ENCODE data around the gene KCNIP1.

The KCNIP1 gene

GRCh38 chr5:170716396-170716795 lies 212.6 kb downstream of the KCNIP1 start:
- no peak for DNase-seq (ENCODE audit: low read depth, low spot score)
- no peak overlapping the region for H3K4me3 ChIP-seq (ENCODE audit: low read length)

- no peak overlapping the region for H3K4me3 ChIP-seq (ENCODE audit: low read length)
- no peak for DNase-seq (ENCODE audit: low read depth, low spot score)
Measured at GRCh38 chr5:170719551-170719950, 215.7 kb downstream of the KCNIP1 start.

- H3K4me3 ChIP-seq (ENCODE audit: low read length) = no peak overlapping the region
- DNase-seq (ENCODE audit: low read depth, low spot score) = no peak
Measured at GRCh38 chr5:170720179-170720578, 216.4 kb downstream of the KCNIP1 start.

GRCh38 chr5:170720984-170721383 lies 217.2 kb downstream of the KCNIP1 start:
- DNase-seq (ENCODE audit: low read depth, low spot score) = no peak
- no peak overlapping the region for H3K4me3 ChIP-seq (ENCODE audit: low read length)

- no peak overlapping the region for H3K4me3 ChIP-seq (ENCODE audit: low read length)
- no peak for DNase-seq (ENCODE audit: low read depth, low spot score)
Measured at GRCh38 chr5:170721681-170722080, 217.9 kb downstream of the KCNIP1 start.

GRCh38 chr5:170722316-170722715 lies 218.5 kb downstream of the KCNIP1 start:
- H3K4me3 ChIP-seq (ENCODE audit: low read length) = no peak overlapping the region
- DNase-seq (ENCODE audit: low read depth, low spot score) = peak; percentile 3

- DNase-seq (ENCODE audit: low read depth, low spot score) = no peak
Measured at GRCh38 chr5:170731052-170731451, 227.2 kb downstream of the KCNIP1 start.

GRCh38 chr5:170732685-170733084 lies 228.9 kb downstream of the KCNIP1 start:
- no peak overlapping the region for H3K4me3 ChIP-seq (ENCODE audit: low read length)
- no peak for DNase-seq (ENCODE audit: low read depth, low spot score)

More at GRCh38 chr5:170731052-170731451, 227.2 kb downstream of the KCNIP1 start:
- no peak overlapping the region for H3K4me3 ChIP-seq (ENCODE audit: low read length)

GRCh38 chr5:170736966-170737365 lies 233.1 kb downstream of the KCNIP1 start:
- H3K4me3 ChIP-seq (ENCODE audit: low read length) = no peak overlapping the region
- DNase-seq (ENCODE audit: low read depth, low spot score) = no peak

- no peak for DNase-seq (ENCODE audit: low read depth, low spot score)
- H3K4me3 ChIP-seq (ENCODE audit: low read length) = no peak overlapping the region
Measured at GRCh38 chr5:170737591-170737990, 233.8 kb downstream of the KCNIP1 start.

GRCh38 chr5:170738840-170739239 lies 235.0 kb downstream of the KCNIP1 start:
- no peak for DNase-seq (ENCODE audit: low read depth, low spot score)
- no peak overlapping the region for H3K4me3 ChIP-seq (ENCODE audit: low read length)

- DNase-seq (ENCODE audit: low read depth, low spot score) = no peak
Measured at GRCh38 chr5:170739446-170739845, 235.6 kb downstream of the KCNIP1 start.

GRCh38 chr5:170740551-170741205 lies 236.9 kb downstream of the KCNIP1 start:
- no peak for DNase-seq (ENCODE audit: low read depth, low spot score)
- H3K4me3 ChIP-seq (ENCODE audit: low read length) = no peak overlapping the region

More at GRCh38 chr5:170739446-170739845, 235.6 kb downstream of the KCNIP1 start:
- H3K4me3 ChIP-seq (ENCODE audit: low read length) = no peak overlapping the region

- DNase-seq (ENCODE audit: low read depth, low spot score) = no peak
Measured at GRCh38 chr5:170741801-170742200, 238.0 kb downstream of the KCNIP1 start.

GRCh38 chr5:170743876-170744212 lies 240.0 kb downstream of the KCNIP1 start:
- no peak for DNase-seq (ENCODE audit: low read depth, low spot score)
- H3K4me3 ChIP-seq (ENCODE audit: low read length) = no peak overlapping the region

More at GRCh38 chr5:170741801-170742200, 238.0 kb downstream of the KCNIP1 start:
- no peak overlapping the region for H3K4me3 ChIP-seq (ENCODE audit: low read length)

- H3K4me3 ChIP-seq (ENCODE audit: low read length) = no peak overlapping the region
- no peak for DNase-seq (ENCODE audit: low read depth, low spot score)
Measured at GRCh38 chr5:170745481-170746071, 241.8 kb downstream of the KCNIP1 start.

- no peak overlapping the region for H3K4me3 ChIP-seq (ENCODE audit: low read length)
- DNase-seq (ENCODE audit: low read depth, low spot score) = no peak
Measured at GRCh38 chr5:170746075-170746960, 242.5 kb downstream of the KCNIP1 start.

GRCh38 chr5:170746961-170747340 lies 243.1 kb downstream of the KCNIP1 start:
- H3K4me3 ChIP-seq (ENCODE audit: low read length) = no peak overlapping the region
- no peak for DNase-seq (ENCODE audit: low read depth, low spot score)

- H3K4me3 ChIP-seq (ENCODE audit: low read length) = no peak overlapping the region
Measured at GRCh38 chr5:170747357-170747756, 243.5 kb downstream of the KCNIP1 start.

GRCh38 chr5:170747851-170748250 lies 244.0 kb downstream of the KCNIP1 start:
- no peak overlapping the region for H3K4me3 ChIP-seq (ENCODE audit: low read length)
- no peak for DNase-seq (ENCODE audit: low read depth, low spot score)

More at GRCh38 chr5:170747357-170747756, 243.5 kb downstream of the KCNIP1 start:
- DNase-seq (ENCODE audit: low read depth, low spot score) = no peak

Measured in Jurkat, Clone E6-1 (cell line).